ENCODE data around the gene ATAD3A.
"Not testable (repeated sequence)": the region's sequence is repeated elsewhere in the genome, so short reads cannot be mapped to it uniquely, and the experiment has no call there.

ATAD3A gene

DNA sequence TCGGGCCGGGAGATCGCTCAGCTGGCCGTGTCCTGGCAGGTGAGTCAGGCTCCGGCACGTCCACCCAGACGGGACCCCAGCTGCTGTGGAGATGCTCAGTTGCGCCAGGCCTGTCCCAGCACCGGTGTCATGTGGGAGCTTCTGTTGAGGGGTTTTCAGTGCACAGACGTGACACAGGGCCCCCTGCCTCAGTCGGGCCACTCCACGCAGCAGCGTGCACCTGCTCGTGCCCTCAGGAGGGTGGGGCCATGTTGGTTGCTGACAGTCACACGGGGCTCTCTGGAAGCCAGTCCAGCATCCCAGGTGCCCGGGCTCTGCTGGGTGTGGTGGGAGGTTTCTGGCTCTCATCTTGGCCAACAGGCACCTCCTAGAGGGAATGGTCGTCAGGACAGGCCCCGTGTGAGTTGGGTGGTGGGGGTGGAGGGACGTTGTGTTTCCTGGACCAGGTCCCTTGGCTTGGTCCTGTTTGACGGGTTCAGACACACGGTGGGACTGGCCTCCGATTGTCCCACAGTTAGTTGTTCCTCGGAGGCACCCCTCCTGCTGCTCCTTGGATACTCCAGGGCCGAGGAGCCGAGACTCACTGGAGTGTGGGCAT is 21.2 kb upstream of the ATAD3A start:
- no peak for DNase-seq

DNA sequence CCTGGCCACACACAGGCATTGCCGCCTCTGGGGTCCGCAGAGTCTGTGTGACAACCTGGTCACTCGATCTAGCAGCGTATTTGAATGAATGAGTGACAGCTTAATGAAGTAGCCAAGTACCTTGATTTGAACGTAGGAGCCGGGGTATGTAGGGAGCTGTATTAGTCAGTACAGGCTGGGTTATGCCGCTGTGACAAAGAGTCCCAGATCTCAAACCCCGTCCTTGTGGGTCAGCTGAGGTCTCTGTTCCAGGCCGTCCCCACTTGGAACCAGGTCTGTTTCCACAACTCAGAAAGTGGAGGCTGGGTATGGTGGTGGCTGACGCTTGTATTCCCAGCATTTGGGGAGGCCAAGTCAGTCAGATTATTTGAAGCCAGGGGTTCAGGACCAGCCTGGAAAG is 20.4 kb upstream of the ATAD3A start:
- DNase-seq: no peak

DNA sequence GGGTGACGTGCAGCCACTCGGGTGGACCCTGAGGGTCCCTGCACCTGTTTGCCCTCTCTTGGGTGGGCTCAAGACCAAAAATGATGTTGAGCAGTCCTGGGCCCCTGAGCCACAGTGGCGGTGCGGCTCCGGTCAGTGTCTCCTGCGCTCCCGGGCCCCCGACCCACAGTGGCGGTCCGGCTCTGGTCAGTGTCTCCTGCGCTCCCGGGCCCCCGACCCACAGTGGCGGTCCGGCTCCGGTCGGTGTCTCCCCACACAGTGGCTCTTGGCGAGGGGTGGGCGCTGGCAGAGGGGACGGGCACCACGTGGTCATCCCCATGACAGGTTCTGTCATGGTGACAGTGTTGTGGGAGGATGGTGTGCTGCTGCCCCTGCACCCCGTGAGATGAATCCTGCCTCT is 17.7 kb upstream of the ATAD3A start:
- not testable (repeated sequence) for DNase-seq

- not testable (repeated sequence) for DNase-seq
Measured at GRCh38 chr1:1495461-1495975, 16.4 kb upstream of the ATAD3A start.

GRCh38 chr1:1504777-1505365 is 7.1 kb upstream of the ATAD3A start:
- DNase-seq: peak; percentile 55

- DNase-seq: not testable (repeated sequence)
Measured at GRCh38 chr1:1505366-1505798, 6.6 kb upstream of the ATAD3A start.

DNA sequence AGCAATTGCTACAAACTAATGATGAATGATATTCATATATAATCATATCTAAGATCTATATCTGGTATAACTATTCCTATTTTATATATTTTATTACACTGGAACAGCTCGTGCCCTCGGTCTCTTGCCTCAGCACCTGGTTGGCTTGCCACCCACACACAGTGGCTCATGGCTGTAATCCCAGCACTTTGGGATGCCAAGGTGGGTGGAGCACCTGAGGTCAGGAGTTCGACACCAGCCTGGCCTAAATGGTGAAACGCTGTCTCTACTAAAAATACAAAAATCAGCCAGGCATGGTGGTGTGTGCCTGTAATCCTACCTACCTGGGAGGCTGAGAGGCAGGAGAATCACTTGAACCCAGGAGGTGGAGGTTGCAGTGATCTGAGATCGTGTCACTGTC is 6.2 kb upstream of the ATAD3A start:
- not testable (repeated sequence) for DNase-seq

DNA sequence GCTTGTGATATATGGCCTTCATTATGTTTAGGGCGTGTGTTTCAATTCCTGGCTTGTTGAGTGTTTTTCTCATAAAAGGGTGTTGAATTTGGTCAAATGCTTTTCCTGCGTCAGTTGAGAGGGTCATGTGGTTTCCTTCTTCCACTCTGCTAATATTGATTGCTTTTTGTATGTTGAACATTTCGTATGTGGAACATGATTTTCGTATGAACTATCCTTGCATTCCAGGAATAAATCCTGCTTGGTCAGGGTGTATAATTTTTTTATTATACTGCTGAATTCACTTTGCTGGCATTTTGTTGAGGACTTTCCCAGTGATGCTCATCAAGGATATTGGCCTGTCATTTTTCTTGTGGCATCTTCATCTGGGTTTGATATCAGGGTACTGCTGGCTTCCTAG is 4.7 kb upstream of the ATAD3A start:
- DNase-seq: no peak

- DNase-seq: not testable (repeated sequence)
Measured at GRCh38 chr1:1508775-1509464, 3.0 kb upstream of the ATAD3A start.

GRCh38 chr1:1509465-1509850 is 2.5 kb upstream of the ATAD3A start:
- DNase-seq: not testable (repeated sequence)

DNA sequence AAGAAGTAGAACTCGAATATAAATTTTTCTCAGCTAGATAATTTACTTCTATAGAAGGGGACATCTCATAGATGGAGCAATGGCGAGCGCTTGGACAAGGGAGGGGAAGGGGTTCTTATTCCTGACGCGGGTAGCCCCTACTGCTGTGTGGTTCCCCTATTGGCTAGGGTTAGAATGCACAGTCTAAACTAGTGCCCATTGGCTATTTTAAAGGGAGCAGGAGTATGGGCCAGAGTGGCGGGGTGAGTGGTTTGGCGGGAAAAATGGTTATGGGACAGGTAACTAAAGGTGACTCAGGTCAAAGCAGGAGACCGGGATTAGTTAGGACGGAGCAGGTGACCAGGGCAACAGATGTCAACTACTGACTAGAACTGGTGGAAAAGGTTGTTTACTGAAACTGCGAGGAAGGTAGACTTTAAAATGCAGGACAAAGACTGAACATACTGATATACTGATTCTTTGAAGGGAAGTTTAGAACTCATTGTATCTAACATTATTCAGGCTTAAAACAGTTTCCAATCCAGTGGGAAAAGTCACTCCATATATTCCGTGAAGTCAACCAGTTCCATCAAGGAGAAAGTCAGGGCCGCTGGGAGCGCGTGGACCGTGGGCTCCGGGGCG is 940 bp upstream of the ATAD3A start:
- no peak for DNase-seq

- not testable (repeated sequence) for DNase-seq
Measured at GRCh38 chr1:1512425-1512824, 463 bp downstream of the ATAD3A start.

DNA sequence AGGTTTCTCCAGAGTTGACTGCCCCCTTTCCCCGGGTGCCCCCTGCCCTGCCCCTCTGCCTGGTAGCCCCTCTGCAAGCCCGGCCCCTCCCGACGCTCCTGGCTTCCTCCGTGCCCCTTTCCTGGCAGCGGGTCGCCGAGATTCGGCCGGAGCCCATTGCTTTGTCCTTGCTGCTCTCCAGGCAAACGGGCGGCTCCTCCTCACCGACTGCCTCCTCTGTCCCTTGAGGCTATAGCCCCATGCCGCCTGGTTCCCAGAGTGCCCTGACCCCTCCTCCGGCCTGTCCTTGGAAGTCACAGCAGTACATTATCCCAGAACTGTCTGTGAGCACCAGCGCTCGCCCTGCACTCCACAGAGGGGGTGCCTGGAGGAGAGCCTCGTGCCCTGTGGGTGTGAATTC is 1.7 kb downstream of the ATAD3A start:
- DNase-seq: not testable (repeated sequence)

- DNase-seq: not testable (repeated sequence)
Measured at GRCh38 chr1:1514376-1514775, 2.4 kb downstream of the ATAD3A start.

GRCh38 chr1:1516923-1517322 is 5.0 kb downstream of the ATAD3A start:
- DNase-seq: not testable (repeated sequence)

- DNase-seq: no peak
Measured at GRCh38 chr1:1517973-1518620, 6.1 kb downstream of the ATAD3A start.

GRCh38 chr1:1518621-1519007 is 6.7 kb downstream of the ATAD3A start:
- DNase-seq: not testable (repeated sequence)

GRCh38 chr1:1519805-1520505 is 8.0 kb downstream of the ATAD3A start:
- not testable (repeated sequence) for DNase-seq

GRCh38 chr1:1521331-1521730 is 9.4 kb downstream of the ATAD3A start:
- no peak for DNase-seq

DNA sequence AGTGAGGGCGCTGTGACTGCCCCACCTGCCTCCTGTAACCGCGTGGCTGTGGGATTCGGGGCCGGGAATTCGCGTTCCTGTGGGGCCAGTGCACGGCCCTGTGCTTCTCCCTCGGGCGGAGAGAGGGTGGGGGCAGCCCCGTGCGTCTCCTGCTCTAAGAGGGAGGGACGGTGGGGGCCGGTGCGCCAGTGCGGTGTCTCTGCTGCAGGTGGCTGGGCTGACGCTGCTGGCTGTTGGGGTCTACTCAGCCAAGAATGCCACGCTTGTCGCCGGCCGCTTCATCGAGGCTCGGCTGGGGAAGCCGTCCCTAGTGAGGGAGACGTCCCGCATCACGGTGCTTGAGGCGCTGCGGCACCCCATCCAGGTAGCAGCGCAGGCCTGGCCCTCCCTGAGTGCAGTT is 10.6 kb downstream of the ATAD3A start:
- DNase-seq: not testable (repeated sequence)

DNA sequence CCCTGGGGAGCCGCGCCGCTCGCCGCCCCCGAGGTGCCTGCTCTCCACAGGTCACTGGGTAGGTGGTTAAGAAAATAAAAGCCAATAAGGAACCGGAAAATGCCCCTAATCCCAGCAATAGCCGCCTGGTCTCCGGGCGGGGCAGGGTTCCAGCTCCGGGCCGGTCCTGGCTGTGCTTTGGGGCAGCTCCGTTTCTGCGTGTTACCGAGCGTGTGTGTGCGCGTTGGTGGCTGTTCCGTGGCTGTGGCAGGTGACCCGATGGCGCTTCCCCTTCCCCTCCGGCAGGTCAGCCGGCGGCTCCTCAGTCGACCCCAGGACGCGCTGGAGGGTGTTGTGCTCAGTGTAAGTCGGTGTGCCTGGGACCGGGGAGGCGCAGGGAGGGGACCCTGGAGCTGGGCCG is 11.3 kb downstream of the ATAD3A start:
- DNase-seq: not testable (repeated sequence)

- DNase-seq: not testable (repeated sequence)
Measured at GRCh38 chr1:1523651-1524050, 11.7 kb downstream of the ATAD3A start.
